Gastrocnemius medialis (tissue), 4 donors: ENCODE results near the gene SPRR3. TPM values are rescaled to one million over a fixed set of nuclear protein-coding genes. Genes with fewer than 3 reads are reported as not detected.

Source experiments
- ATAC-seq, 2 donors: fragments of 150-250 bp; one replicate each; pipeline ENCODE4 v1.9.1; 2016
- DNase-seq, 2 donors: peaks; one replicate each; pipeline ENCODE4 v3.0.0-alpha.2; 2019
- H3K27ac ChIP-seq, 4 donors: fragments of 200-600 bp; sonication (generic); 1 replicate in 1 of 4; 2 replicates in 3 of 4; pipeline ENCODE4 v1.5.1; 2016 to 2018; ENCODE audit warnings: mild to moderate bottlenecking in 2 of 4, moderate library complexity in 1 of 4
- H3K27me3 ChIP-seq, 3 donors: fragments of 200-600 bp; sonication (generic) in 2 of 3; 1 replicate in 1 of 3; 2 replicates in 2 of 3; pipeline versions ENCODE4 v1.5.1 to v1.6.0; 2016 to 2019; ENCODE audit warnings: mild to moderate bottlenecking in 1 of 3, moderate library complexity in 1 of 3
- H3K36me3 ChIP-seq, 2 donors: fragments of 200-600 bp; sonication (generic) in 1 of 2; one replicate each; pipeline ENCODE4 v1.5.1; 2017 to 2018
- H3K4me1 ChIP-seq, 2 donors: fragments of 200-600 bp; sonication (generic) in 1 of 2; one replicate each; pipeline ENCODE4 v1.5.1; 2016 to 2017; ENCODE audit warnings: mild to moderate bottlenecking in 2 of 2
- H3K4me3 ChIP-seq, 4 donors: fragments of 200-600 bp; sonication (generic) in 3 of 4; 1 replicate in 1 of 4; 2 replicates in 3 of 4; pipeline ENCODE4 v1.5.1; 2016 to 2019; ENCODE audit warnings: mild to moderate bottlenecking in 2 of 4
- H3K9me3 ChIP-seq, 3 donors: fragments of 200-600 bp; sonication (generic) in 2 of 3; 1 replicate in 1 of 3; 2 replicates in 2 of 3; pipeline ENCODE4 v1.5.1; 2016 to 2019
- POLR2A ChIP-seq, 2 donors: fragments of 450-650 bp; IDR thresholded peaks; one replicate each; pipeline ENCODE4 v1.6.1; 2017; ENCODE audit warnings: antibody characterized with exemption in 2 of 2, mild to moderate bottlenecking in 2 of 2, moderate library complexity in 2 of 2
- in situ Hi-C, 4 donors: fragments of 200-750 bp; cut with MboI; loops; one replicate each; pipeline versions ENCODE4 v1.15.0 to v1.8.0; 2017; ENCODE audit warnings: low sequenced_read_pairs in 4 of 4
- intact Hi-C: fragments of 100-400 bp; cut with DNase I; formaldehyde crosslinking; loops from one replicate; pipeline ENCODE4 v1.15.1; 2023; ENCODE audit warnings: low total_unique reads
- total RNA-seq, 4 donors: library from RNA; depleted of rRNA; stranded (reverse); fragments of >200 nt; gene quantifications; one replicate each; pipeline versions ENCODE4 v1.1.0 to v1.2.3, GENCODE V29; 2016
- TF ChIP-seq, protein P1 (sequence below), 5 experiments: fragments of 450-650 bp in 3 of 5; fragments of 200-600 bp in 2 of 5; sonication (generic) in 2 of 5; IDR thresholded peaks in 4 of 5; conservative IDR thresholded peaks in 1 of 5; 1 replicate in 4 of 5; 2 replicates in 1 of 5; pipeline ENCODE4 v1.5.1; 2016 to 2019; ENCODE audit warnings: antibody characterized with exemption in 5 of 5, mild to moderate bottlenecking in 3 of 5, moderate library complexity in 3 of 5

SPRR3 gene
- total RNA-seq, 4 donors from 2014 or later = not detected

DNA sequence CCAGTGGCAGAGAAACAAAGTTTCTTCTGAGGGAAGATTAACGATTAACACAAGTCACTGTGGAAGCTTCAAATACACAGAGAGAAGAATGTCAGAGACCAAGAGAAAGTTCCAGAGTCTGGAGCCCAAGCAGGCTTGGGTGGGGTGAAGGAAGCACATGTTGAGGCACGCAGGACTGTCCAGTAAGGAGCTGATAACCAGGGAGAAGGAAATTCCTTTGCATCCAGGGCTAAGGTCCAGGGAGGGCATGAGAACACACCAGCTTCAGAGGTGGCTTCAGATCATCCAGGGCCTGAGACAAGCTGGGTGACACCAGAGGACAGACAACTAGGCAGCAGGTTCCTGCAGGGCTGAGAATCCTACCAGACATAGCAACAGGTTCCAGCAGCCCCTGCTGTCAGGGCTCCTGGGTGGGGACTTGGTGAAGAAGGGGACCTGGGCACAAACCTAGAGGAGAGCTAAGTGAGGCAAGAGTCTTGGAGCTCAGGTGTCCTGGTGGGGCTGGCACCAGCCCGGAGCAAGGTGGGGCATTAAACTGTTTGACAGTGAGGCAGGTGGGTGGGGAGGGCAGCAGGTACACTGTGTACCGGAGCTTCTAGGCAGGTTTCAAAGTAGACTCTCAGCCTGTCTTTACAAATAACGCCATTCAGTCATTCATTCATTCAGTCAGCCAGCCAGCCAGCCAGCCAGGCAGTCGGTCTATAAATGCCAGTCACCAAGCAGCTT is 20.2 kb upstream of the SPRR3 start:
- no peaks in the 10 kb centered on the region for H3K36me3 ChIP-seq
- no peak for TF ChIP-seq POLR2A (IDR thresholded peaks at IDR 0.05)
- TF ChIP-seq, protein P1, sequence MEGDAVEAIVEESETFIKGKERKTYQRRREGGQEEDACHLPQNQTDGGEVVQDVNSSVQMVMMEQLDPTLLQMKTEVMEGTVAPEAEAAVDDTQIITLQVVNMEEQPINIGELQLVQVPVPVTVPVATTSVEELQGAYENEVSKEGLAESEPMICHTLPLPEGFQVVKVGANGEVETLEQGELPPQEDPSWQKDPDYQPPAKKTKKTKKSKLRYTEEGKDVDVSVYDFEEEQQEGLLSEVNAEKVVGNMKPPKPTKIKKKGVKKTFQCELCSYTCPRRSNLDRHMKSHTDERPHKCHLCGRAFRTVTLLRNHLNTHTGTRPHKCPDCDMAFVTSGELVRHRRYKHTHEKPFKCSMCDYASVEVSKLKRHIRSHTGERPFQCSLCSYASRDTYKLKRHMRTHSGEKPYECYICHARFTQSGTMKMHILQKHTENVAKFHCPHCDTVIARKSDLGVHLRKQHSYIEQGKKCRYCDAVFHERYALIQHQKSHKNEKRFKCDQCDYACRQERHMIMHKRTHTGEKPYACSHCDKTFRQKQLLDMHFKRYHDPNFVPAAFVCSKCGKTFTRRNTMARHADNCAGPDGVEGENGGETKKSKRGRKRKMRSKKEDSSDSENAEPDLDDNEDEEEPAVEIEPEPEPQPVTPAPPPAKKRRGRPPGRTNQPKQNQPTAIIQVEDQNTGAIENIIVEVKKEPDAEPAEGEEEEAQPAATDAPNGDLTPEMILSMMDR (IDR thresholded peaks at IDR 0.05 in 4 of 5, conservative IDR thresholded peaks at IDR 0.05 in 1 of 5) = no peak
- H3K9me3 ChIP-seq = no peaks in the 10 kb centered on the region
- no peaks in the 10 kb centered on the region for H3K27me3 ChIP-seq
- intact Hi-C loops = no loop called here
- no peak for ATAC-seq
- no peak overlapping the region for H3K4me3 ChIP-seq
- DNase-seq = no peak
- in situ Hi-C loops = no loop called here
- H3K27ac ChIP-seq = no peak overlapping the region
- no peaks in the 10 kb centered on the region for H3K4me1 ChIP-seq

DNA sequence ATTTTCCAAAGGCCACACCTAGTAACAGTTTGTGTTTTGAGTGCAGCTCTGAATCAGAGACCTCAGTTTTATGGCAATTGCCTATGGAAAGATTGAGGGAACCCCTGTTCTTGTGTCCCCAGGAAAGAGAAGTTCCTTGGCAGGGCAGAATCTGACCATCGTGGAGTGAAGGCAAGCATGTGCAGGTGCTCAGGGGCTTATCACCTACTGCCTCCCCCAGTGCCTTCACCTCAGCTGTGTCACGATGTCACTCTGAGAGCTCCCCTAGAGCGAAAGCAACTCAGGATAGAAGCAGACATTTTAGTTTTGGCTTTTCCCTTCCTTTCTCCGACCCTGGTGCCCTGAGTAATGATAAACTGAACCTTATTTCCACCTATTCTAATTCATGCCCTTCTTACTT is 19.5 kb upstream of the SPRR3 start:
- Histone ChIP-seq H3K4me1 (no peaks in the 10 kb centered on the region), H3K27me3 (no peaks in the 10 kb centered on the region), H3K36me3 (no peaks in the 10 kb centered on the region), H3K9me3 (no peaks in the 10 kb centered on the region), H3K4me3 (no peak overlapping the region), H3K27ac (no peak overlapping the region)
- ATAC-seq = no peak
- intact Hi-C loops (no loop called here), in situ Hi-C loops (no loop called here)
- TF ChIP-seq, protein P1 (IDR thresholded peaks at IDR 0.05 in 4 of 5, conservative IDR thresholded peaks at IDR 0.05 in 1 of 5) = no peak
- no peak for TF ChIP-seq POLR2A (IDR thresholded peaks at IDR 0.05)
- DNase-seq = no peak

- no peak for TF ChIP-seq POLR2A (IDR thresholded peaks at IDR 0.05)
- TF ChIP-seq, protein P1 (IDR thresholded peaks at IDR 0.05 in 4 of 5, conservative IDR thresholded peaks at IDR 0.05 in 1 of 5) = no peak
- DNase-seq (no peak), ATAC-seq (no peak)
- H3K9me3 ChIP-seq = no peaks in the 10 kb centered on the region
- no peak overlapping the region for H3K27ac ChIP-seq
- no peaks in the 10 kb centered on the region for H3K36me3 ChIP-seq
- no peaks in the 10 kb centered on the region for H3K27me3 ChIP-seq
- intact Hi-C loops = no loop called here
- in situ Hi-C loops = no loop called here
- H3K4me3 ChIP-seq = no peak overlapping the region
- no peaks in the 10 kb centered on the region for H3K4me1 ChIP-seq
Measured at GRCh38 chr1:152983234-152983633, 18.3 kb upstream of the SPRR3 start.

DNA sequence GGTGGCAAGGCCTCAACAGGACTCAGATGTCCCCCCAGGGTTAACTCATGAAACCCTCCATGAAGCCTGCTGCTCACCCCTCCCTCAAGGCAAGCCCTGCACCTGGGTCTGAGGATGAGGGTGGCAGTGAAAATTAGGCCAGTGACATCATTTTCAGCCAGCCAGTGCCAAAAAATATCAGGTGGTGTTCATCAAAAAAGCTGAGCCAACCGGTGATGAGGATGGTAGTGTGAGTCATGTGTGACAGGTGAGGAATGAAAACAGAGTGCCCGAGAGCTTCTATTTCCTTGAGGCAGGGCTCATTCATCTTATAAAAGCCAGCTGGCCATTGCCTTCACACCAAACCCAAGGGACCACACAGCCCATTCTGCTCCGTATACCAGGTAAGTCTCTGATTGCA is 17.8 kb upstream of the SPRR3 start, which contains the start of gene SPRR1A:
Gene SPRR1A, plus strand, starts transcription at position 339 of the 400 bp plus-strand sequence. CDS start 1,150 bp downstream, outside the sequence.
- Histone ChIP-seq H3K4me3 (no peak within 1 kb of the TSS), H3K36me3 (no peaks in the 10 kb centered on the region), H3K27ac (no peak within 1 kb of the TSS), H3K27me3 (no peaks in the 10 kb centered on the region), H3K4me1 (no peaks in the 10 kb centered on the region), H3K9me3 (no peaks in the 10 kb centered on the region)
- ATAC-seq (no peak), DNase-seq (no peak)
- intact Hi-C loops (no loop called here), in situ Hi-C loops (no loop called here)
- TF ChIP-seq, protein P1 (IDR thresholded peaks at IDR 0.05 in 4 of 5, conservative IDR thresholded peaks at IDR 0.05 in 1 of 5) = no peak
- TF ChIP-seq POLR2A (IDR thresholded peaks at IDR 0.05) = no peak
